ENCODE measurements around the gene PTPN14.

DNA sequence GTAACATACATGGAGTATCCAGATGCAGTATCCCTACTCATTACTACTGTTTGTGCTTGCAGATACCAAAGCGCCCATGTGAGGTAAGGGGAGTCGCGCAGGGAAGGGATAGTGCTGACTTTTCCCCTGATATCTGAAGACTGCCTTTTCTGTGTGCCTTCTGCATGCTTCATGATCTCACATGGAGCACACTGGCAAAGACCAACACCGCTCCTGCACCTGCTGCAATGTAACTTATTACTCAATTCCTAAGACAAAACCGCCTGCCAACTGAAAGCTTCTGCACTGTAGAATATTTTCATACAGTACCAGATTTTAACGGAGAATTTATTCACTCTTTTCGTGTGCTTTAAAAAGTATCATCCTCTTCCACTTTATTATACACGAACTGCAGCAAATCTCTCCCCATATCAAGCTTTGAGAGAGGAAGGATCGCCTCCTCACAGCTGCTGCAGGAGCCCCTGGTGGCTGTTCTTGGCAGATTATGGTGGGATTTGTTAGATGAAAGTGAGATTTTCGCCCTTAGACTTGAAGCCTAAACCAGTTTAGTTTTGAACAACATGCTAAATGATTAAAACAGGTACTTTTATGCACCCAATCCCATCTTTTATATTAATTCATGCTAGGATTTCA is 99.1 kb downstream of the PTPN14 start:
- TF ChIP-seq, protein P1, sequence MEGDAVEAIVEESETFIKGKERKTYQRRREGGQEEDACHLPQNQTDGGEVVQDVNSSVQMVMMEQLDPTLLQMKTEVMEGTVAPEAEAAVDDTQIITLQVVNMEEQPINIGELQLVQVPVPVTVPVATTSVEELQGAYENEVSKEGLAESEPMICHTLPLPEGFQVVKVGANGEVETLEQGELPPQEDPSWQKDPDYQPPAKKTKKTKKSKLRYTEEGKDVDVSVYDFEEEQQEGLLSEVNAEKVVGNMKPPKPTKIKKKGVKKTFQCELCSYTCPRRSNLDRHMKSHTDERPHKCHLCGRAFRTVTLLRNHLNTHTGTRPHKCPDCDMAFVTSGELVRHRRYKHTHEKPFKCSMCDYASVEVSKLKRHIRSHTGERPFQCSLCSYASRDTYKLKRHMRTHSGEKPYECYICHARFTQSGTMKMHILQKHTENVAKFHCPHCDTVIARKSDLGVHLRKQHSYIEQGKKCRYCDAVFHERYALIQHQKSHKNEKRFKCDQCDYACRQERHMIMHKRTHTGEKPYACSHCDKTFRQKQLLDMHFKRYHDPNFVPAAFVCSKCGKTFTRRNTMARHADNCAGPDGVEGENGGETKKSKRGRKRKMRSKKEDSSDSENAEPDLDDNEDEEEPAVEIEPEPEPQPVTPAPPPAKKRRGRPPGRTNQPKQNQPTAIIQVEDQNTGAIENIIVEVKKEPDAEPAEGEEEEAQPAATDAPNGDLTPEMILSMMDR (IDR thresholded peaks at IDR 0.05) = no peak
- TF ChIP-seq POLR2A (IDR thresholded peaks at IDR 0.05) = no peak
